D341Med (cell line): Measurements from ENCODE around the gene C16orf46.

Source experiments
- DNase-seq: peaks from one replicate; pipeline ENCODE4 v3.0.0; 2012; ENCODE audit warnings: low spot score

The C16orf46 gene

DNA sequence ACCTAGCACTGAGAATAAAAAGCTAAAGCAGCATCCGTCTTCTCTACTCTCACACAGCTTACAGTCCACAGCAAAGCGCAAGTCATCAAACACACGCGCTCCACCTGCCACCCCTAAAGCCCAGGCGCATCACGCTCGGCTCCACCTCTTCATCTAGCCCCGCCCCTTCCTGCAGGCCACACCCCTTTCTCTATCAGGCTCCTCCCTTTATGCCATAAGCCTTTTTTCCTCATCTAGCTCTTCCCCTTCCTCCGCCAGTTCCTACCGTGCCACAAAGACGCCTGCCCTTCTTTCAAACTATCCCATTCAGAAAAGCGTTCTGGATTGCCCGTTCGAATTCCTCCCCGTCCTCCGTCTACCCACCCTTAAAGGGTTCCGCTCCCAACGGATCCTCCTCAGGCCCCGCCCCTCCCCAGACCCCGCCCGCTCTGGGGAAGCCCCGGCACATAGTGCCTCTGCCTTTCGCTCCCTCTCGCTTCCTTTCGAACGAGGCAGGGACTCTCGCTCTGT lies 417 bp downstream of the C16orf46 start:
- DNase-seq: peak; percentile 87

DNA sequence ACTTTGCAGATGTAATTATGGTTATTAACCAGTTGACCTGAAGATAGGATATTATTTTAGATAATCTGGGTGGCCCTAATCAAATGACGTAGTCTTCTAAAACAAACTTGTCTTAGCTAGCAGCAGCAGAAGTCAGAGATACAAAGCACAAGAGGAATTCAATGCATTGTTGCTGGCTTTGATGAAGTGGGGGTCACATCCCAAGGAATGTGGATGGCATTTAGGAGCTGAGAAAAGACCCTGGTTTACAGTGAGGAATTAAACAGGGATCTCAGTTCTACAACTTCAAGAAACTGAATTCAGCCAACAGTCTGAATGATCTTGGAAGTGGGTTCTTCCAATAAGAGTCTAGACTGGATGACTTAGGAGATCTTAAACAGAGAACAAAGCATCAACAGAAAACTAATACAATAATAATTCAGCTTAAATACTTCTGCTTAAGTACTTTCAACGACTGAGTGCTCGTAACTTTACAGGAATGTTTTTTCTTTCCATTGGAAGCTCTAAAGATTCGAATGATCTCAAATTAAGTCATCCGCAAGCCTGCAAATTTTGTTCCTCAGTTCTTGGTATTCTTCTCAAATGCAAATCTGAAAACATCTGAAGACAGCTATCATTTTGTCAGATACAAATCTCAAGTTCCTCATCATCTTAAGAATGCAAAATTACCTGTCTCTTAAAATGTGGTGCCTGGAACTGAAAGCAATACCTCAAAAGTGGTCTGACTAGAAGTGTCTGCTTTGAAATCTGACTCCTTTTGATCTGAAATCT lies 3.3 kb downstream of the C16orf46 start:
- DNase-seq: no peak

DNA sequence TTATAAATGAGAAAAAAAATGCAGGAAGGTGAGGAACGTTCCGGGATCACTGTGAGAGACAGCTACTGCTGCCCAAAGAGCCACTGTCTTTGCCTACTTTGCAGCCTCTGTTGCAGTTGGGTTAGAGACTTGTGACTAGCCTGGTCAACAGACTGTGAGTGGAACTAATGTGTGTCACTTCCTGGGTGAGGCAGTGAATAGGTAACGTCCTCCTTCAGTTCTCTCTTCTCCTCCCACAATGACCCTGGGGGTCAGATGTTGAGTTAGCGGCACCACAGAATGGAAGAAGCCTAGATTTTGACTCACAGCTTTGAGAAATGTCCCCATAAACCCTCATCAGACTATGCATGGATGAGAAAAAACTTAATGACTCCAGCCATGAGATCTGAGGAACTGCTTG lies 5.2 kb downstream of the C16orf46 start:
- no peak for DNase-seq

DNA sequence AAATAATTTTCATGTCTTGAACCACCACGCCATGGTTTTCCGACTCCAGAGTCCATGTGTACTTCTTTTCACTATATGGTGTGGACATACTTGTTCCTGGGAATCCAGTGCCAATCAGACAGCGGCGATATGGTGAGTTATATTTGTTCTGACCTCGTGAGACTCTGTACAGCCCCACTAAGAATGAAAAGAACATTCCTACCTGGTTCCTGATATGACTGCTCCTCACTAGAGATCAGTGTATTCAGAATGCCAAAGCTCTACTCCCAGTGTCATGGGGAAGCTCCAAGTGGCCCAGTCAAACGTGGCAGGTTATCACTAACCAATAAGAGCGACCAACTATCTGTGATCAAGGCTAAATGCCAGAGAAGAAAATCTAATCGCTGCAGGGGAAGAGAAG lies 6.1 kb downstream of the C16orf46 start:
- no peak for DNase-seq

DNA sequence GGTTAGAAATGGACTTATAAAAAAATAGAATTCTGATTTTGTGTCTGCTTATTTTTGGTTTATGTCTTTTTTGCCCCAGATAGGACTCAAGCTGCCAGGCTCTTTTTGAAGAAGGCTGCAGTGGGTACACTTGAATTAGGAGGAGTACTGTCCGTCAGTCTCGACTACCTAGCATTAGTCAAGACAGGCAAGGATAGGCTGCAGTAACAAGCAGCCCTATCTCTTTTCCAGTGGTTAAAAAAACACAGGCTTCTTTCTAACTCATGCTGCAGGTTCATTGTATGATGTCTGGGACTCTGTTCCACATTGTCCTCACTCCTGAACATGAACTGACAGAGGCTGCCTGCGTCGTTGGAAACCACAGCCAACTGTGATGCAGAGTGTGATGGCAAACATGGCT lies 8.0 kb downstream of the C16orf46 start:
- DNase-seq: no peak

DNA sequence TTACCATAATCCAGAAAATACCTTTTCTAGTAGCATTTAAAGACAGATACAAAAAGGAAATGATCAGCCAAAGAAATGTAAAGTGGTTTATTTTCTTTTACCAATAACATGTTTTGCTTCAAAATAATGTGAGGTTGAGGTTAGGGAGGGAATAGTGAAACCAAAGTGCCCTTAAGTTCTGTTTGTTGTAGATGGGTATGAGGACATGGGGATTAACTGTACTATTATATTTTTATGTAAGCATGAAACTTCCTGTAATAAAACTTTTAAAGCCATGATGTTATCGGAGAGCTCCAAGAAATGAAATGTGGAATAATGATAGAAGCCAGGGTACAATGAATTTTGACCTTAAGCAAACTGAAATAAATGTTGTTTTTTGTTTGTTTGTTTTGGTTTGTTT lies 9.9 kb downstream of the C16orf46 start:
- DNase-seq: no peak

DNA sequence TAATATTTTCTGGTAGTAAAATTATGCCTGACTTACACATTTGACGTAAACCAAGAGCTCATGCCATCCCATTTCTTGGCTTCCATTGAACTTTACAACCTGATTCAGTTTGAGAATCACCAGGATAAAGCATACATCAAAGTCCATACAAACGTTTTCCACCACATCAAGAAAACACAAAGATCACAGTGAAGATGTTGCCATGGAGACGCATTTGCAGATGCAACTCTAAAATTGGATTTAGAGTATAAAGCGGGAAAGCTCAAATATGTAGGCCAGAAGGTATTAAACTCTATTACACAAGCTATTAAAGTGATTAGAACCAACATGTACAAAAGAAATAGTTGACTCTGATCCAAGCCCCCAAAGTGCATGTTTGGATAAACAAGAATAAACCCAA lies 10.4 kb downstream of the C16orf46 start:
- no peak for DNase-seq

DNA sequence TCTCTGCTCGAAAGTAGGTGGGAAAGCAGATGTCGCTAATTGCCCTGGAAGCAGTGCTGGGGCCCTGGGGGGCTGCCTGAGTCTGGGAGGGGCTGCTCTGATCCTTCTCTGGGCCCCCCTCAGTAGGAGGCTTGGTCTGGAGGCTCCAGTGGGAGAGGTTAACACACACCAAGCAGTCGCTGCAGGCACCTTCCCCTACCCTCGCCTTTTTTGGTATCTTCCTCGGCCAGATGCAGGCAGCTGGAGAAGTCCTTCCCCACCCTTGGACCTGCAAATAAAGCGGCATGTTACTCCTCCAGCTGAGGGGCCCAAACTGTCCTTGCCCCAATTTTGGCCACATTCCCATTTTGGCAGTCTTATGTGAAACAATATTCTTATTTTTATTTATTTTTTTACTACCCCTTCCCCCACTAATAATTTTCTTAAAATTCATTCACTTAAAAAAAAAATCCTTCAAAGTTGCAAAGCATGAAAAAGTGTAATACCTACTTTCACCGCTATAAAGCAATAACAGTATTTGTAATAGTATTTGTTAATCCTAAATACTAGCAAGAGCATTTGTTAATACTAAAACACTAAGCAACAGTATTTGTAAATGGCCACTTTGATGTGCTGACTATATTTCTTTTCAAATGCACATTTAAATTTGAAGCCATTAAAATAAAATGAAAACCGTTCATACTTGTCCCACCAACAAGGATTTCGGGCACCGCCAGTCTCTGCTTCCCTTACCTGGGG lies 15.0 kb downstream of the C16orf46 start:
- no peak for DNase-seq

DNA sequence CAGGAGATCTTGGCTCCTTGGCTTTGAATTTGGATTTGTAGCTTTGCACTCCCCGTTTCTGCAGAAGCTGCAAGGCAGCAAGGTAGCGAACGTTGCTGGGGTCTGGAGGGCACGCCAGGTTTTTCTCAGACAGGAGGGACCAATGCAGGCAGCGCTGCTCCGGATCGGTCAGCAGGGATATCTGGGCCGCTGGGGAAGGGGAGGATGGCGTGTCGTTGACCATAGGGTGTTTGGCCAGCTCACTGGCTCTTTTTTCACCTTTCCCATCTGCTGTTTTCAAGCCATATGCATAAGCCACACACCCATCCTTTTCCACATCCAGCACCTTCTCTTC lies 15.8 kb downstream of the C16orf46 start:
- no peak for DNase-seq

DNA sequence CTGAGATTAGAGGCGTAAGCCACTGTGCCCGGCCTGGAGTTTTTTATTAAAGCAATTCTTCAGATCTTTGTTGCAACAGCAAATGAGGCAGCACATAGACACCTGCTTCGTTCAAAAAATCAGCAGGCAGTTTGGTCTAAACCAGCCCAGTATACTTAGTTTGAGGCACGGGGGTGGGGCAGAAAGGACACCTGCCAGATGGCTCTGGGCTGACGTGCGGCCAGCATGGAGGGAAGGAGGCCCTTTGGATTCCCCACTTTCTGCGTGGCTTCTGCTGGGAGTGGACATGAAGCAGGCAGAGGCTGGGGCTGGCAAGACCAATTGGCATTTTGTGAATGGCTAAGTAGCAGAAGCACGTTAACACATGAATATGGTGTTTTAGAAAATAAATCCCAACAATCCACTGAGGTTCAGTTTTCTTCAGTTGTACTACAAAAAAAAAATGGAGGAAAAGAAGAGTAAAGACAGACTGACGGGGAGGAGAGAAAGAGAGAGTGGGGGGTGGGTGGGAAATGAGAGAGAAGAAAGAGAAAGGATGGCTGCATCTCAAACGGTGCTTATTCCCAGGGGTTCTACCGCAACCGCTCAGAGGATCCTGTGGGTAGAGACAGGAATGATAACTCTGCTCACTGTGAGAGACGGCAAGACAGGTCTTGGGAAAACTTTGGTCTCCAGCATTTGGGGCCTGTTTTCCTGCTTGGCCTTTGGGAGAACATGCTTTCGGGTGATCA lies 16.3 kb downstream of the C16orf46 start:
- no peak for DNase-seq

DNA sequence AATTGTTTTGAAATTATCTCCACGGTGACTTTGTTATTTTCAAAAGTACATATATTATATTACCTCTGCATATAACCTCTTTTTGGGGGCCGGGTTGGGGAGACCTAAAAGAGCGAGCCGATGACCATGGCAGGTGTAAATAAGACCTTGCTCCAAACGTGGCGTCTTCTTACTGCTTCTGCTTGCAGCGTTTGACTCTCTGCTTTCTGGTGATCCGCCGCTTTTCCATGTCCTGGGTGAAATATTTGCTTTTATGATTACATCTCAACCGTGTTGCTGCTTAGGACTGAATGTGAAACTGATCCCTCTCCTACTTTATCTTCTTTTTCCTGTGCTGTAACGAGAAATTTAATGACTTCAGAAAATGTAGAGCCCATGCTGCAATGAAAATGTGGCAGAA lies 23.3 kb downstream of the C16orf46 start:
- DNase-seq: no peak

DNA sequence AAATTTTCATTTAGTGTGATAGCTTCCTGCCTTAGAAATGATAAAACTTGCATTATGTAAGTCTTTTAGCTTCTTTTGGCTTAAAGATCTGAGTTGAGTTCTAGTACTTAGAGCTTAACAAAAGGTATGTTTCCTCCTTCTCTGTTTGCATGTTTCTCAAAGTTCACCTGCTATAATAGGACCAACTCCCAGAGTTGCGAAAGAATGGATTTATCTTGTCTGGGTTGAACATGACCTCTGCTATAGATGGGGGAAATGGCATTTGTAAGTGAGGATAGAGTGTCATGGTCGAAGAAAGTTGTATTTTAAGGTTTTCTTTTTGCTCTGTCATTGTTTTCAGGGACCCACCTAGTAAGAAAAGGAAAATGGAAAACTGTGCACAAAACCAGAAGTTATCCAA lies 34.2 kb downstream of the C16orf46 start:
- DNase-seq: no peak

DNA sequence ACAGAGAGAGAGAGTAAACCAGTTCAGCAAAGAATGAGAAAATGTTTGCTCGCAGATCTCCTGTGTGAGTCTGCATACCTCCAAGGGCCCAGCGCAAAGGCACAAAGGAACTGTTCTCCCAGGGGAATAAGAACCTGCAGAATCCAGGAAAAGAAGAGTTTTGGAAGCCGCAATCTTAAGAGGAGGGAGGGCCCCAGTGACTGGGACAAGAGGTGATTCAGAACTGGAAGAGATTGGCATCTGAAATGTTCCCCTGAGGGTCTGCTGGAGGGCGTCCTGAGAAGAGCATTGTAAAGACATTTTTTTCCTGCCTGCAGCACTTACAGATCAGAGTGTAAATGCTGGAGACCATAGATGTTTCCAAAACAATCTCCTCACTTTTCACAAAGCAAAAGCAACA lies 35.3 kb downstream of the C16orf46 start:
- DNase-seq: no peak

DNA sequence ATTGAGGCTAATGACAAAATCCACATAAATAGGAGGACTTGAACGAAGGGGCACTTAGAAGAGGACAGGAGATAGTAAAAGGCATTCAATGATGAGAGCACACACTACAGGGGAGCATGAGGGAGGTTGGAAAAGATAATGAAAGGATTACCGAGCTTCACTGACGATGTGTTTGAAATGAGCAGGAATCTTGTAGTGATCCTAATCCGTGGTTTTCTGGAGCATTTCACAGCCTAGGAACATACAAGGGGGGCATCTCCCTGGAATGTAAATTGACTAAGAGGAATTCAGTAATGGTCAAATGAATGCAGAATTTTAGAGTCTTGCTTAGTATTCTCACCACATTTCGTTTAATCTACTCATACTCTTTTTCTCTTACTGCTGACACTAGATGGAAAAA lies 36.2 kb downstream of the C16orf46 start:
- DNase-seq: no peak

DNA sequence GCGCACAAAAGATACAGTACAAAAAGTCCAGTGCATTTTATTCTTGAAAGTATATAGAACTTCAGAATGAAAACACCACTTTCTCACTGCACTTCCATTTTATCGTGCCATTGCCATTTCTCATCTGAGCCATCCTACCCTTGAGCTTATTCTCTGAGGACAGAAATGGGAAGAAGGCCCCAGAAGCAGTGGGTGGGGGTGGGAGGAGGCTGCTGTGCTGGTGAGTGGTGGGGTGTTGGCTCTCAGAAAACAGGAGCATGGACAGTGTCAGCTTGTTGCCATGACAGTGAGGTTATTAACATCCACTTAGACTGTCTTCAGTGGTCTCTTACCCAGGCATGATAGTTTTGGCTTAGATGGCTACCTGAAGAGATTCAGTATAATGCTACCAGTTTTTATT lies 36.9 kb downstream of the C16orf46 start:
- DNase-seq: no peak

DNA sequence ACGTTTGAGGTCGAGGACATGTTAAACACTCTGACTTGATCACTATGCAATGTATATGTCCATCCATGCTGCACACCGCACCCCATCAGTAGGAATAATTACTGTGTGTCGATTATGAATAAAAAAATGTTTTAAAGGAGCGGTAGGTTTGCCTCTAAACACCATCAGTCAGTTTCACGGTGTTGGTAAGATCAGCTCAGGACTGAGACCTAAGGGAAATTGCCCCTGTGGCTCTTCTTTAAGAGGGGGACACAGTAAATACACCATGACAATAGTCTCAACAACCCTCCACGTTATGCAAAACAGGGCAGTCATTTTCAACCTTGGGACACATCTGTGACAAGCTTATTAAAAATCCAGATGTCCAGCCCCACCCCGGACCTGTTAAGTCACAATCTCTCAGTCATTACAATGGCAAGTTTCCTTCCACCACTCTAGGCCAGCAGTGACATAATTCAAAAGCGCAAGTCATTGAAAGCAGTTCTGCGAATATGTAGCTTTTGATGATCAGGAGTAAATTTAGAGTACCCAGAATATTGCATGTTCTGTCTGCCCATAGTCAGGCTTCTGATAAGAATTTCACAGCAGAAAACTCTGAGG lies 40.2 kb downstream of the C16orf46 start:
- no peak for DNase-seq

DNA sequence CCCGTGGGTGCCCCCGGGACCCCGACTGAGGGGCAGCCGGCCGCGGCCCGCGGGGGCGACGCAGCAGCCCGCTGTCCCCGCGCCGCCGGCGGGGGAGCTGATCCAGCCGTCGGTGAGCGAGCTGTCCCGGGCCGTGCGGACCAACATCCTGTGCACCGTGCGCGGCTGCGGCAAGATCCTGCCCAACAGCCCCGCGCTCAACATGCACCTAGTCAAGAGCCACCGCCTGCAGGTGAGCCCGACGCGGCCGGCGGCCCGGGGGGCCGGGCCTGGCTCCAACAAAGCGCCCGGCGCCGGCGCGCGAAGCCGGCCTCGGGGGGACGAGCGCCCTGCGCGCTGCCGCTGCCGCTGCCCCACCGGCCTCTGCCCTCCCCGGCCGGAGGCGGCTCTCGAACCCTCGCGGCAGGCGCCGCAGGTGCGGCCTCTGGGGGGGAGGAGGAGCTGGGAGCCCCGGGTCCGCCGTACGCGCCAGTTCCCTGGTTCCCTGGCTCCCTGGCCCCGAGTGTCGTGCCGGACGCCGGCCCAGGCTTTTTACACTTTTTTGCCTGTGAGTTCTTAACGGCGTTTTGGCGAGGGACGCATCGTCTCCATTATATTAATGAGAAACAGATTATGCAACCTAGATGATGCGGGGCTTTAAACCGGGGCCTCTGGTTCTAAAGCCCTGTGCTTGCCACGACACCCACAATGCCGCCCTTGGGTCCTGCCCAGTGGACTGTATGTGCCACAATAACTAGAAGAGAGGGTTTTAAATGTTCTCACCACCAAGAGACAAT lies 40.9 kb downstream of the C16orf46 start:
- peak; percentile 79 for DNase-seq

DNA sequence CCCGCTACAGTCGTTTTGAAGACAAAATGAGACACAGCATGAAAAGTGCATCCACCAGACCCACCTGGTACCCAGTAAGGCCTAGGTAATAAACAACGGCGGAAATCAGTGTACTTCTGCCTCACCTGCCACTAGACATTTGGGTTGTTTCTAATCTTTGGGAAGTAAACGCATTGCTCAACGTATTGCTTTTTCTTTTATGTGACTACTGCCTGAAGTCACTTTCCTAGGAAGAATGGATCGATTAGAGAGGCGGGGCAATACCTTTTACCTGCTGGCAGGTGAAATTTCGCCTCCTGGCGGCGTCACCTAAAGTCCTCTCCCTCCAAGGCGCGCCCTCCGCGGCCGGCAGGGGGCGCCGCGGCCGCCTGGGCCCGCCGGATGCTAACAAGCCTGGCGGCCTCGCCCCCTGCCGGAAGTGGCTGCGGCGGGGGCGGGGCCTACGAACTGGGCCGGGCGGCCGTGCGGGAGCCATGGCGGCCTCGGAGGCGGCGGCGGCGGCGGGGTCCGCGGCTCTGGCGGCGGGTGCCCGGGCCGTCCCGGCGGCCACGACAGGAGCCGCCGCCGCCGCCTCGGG lies 41.6 kb downstream of the C16orf46 start, which contains the start of gene ATMIN:
Gene ATMIN, plus strand, starts transcription at position 445 of the 577 bp plus-strand sequence. Its CDS starts 29 bp downstream, at position 474.
- peak; percentile 98 for DNase-seq

DNA sequence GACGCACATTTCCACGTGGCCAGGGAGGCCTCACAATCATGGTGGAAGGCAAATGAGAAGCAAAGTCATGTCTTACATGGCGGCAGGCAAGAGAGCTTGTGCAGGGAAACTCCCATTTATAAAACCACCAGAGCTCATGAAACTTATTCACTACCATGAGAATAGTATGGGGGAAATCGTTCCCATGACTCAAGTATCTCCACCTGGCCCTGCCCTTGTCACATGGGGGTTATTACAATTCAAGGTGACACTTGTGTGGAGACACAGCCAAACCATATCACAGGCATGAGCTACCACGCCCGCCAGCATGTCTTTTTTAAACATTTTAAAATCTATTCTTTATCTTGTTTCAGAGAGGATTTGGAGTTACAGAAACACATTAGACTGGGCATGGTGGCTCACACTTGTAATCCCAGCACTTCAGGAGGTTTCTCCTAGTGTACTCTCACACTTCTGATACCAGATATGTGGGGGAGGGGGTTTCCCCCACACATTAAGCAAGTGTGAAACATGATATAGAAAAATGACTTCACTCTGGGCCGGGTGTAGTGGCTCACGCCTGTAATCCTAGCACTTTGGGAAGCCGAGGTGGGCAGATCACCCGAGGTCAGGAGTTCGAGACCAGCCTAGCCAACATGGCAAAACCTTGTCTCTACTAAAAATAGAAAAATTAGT lies 47.0 kb downstream of the C16orf46 start:
- DNase-seq: no peak

DNA sequence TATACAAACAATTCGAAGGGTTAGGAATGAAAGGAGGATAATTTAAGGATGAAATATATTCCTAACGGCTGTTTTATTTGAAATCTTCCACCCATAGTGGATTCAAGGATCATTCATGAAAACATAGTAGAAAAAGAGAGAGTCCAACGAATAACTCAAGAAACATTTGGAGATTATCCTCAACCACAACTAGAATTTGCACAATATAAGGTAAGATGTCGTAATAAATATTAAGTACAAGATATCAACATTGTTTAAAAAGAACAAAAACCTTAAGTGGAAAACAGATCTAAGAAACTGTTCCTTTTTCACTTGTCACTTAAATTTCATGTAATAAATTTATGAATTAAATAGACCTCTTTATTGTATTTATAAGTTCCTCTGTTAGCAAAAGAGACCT lies 50.6 kb downstream of the C16orf46 start:
- DNase-seq: no peak

DNA sequence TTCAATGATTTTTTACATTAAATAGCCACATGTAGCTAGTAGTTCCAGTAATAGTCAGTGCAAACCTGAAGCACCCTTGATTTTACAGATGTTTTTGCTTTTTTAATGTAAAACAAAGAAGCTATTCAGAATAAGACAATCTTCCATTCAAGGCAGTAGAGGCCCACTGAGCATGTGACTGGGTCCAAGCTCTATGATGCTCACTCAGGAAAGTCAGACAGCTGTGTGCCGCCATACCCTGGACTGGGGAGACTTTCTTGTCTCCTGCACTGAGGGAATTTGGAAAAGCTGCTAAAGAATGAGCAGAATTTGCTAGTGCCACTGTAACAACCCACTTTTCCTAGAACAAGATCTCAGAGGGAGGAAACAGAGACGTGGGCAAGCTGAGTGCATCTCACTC lies 58.5 kb downstream of the C16orf46 start:
- DNase-seq: no peak
